HFFc6 (cell line): ENCODE results near the gene SOHLH2. TPM values are rescaled to one million over a fixed set of nuclear protein-coding genes. Genes with fewer than 3 reads are reported as not detected.

Source experiments
- DNase-seq: peaks from one replicate; pipeline ENCODE4 v3.0.0-alpha.2; 2018
- H3K27ac Mint-ChIP-seq: 2 replicates; pipeline ENCODE4 v1.8.0; 2020; ENCODE audit warnings: mild to moderate bottlenecking, mixed read lengths
- H3K27me3 Mint-ChIP-seq: 2 replicates; pipeline ENCODE4 v1.8.0; 2021; ENCODE audit warnings: mild to moderate bottlenecking, moderate library complexity, mixed read lengths; ENCODE audit not compliant: insufficient read depth
- H3K36me3 Mint-ChIP-seq: 2 replicates; pipeline ENCODE4 v1.8.0; 2021; ENCODE audit warnings: low read depth, mixed read lengths
- H3K4me1 Mint-ChIP-seq: 2 replicates; pipeline ENCODE4 v1.8.0; 2020; ENCODE audit warnings: low read depth, mixed read lengths
- H3K4me3 Mint-ChIP-seq: 2 replicates; pipeline ENCODE4 v1.8.0; 2020; ENCODE audit warnings: mild to moderate bottlenecking, moderate library complexity, mixed read lengths
- H3K9me3 Mint-ChIP-seq: 2 replicates; pipeline ENCODE4 v1.8.0; 2020; ENCODE audit warnings: mild to moderate bottlenecking, mixed read lengths
- CTCF ChIP-seq: fragments of 200-600 bp; sonication (generic); IDR thresholded peaks from 2 replicates; pipeline ENCODE4 v1.5.0; 2021; ENCODE audit warnings: antibody characterized with exemption, mild to moderate bottlenecking
- total RNA-seq, 6 experiments: library from RNA; stranded (reverse); fragmentation: NEBNext Ultra II Directional; extraction: Animal tissue kit (Norgen Biotek cat#: 25700); gene quantifications; 2 replicates in 1 of 6; 3 replicates in 5 of 6; pipeline ENCODE4 v1.2.3, GENCODE V29; 2021

The SOHLH2 gene
- total RNA-seq, 6 experiments from 2014 or later, result 0.18 to 0.43 (median 0.29) TPM; not detected in 1

- TF ChIP-seq CTCF, result no peak
- H3K9me3 Mint-ChIP-seq, result peaks cover 6% of the 10 kb centered on the region; the same call in 1 of the 2 replicates
- H3K36me3 Mint-ChIP-seq, result no peaks in the 10 kb centered on the region
- peaks cover 12% of the 10 kb centered on the region for H3K27me3 Mint-ChIP-seq
- H3K4me3 Mint-ChIP-seq, result no peak overlapping the region
- H3K27ac Mint-ChIP-seq, result no peak overlapping the region
- DNase-seq, result no peak
- no peaks in the 10 kb centered on the region for H3K4me1 Mint-ChIP-seq
Measured at GRCh38 chr13:36131931-36132297, 82.4 kb downstream of the SOHLH2 start.

DNA sequence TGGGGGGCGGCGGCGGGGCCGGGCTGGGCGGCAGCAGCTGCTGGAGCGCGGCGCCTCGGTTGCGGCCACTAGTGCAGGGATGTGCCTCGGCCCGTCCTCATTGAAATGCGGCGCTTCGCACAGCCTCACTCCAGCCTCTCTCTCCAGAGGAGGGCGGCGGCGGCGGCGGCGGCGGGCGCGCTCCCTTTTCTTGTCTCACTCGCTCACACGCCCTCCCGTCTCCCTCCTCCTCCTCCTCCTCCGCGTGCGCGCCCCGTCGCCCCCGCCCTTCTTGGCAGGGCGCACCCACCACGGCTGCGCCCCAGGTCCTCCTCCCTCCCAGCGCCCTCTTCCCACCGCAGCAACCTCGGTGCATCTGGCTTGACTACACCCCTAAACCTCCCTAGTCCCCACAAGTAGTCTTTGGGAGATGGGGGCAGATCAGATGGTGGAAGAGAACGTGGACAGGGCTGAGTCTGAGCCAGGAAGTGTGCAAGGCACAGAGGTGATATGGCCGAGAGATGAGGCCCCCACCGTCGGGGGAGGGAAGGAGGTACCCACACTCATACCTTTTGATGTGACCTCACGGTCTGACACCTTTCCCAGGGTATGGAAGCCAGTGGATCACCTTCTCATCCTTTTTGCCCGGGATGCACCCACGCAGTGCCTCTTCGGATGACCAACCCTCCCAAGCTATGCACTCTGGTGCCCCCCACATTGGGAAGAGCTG, 83.0 kb downstream of the SOHLH2 start, which contains the start of gene DCLK1:
DCLK1 (minus strand) TSS at position 161 of the 709 bp plus-strand sequence.
- H3K4me1 Mint-ChIP-seq, result no peaks in the 10 kb centered on the region
- no peak for TF ChIP-seq CTCF
- no peak within 1 kb of the TSS for H3K27ac Mint-ChIP-seq
- no peaks in the 10 kb centered on the region for H3K36me3 Mint-ChIP-seq
- H3K4me3 Mint-ChIP-seq, result no peak within 1 kb of the TSS
- peaks cover 8% of the 10 kb centered on the region for H3K9me3 Mint-ChIP-seq
- DNase-seq, result no peak
- H3K27me3 Mint-ChIP-seq, result peaks cover 12% of the 10 kb centered on the region

- Mint-ChIP-seq H3K27me3 (peaks cover 12% of the 10 kb centered on the region), H3K4me3 (no peak overlapping the region), H3K4me1 (no peaks in the 10 kb centered on the region), H3K36me3 (no peaks in the 10 kb centered on the region), H3K9me3 (peaks cover 6% of the 10 kb centered on the region), H3K27ac (no peak overlapping the region)
- no peak for DNase-seq
- no peak for TF ChIP-seq CTCF
Measured at GRCh38 chr13:36130552-36131221, 83.7 kb downstream of the SOHLH2 start.

- Mint-ChIP-seq H3K4me3 (no peak overlapping the region), H3K27me3 (peaks cover 12% of the 10 kb centered on the region), H3K27ac (no peak overlapping the region), H3K36me3 (no peaks in the 10 kb centered on the region), H3K9me3 (peaks cover 4% of the 10 kb centered on the region; the same call in 1 of the 2 replicates), H3K4me1 (no peaks in the 10 kb centered on the region)
- TF ChIP-seq CTCF, result no peak
- no peak for DNase-seq
Measured at GRCh38 chr13:36130193-36130551, 84.2 kb downstream of the SOHLH2 start.

- no peak overlapping the region for H3K27ac Mint-ChIP-seq
- no peaks in the 10 kb centered on the region for H3K36me3 Mint-ChIP-seq
- no peak for DNase-seq
- H3K4me1 Mint-ChIP-seq, result no peaks in the 10 kb centered on the region
- H3K4me3 Mint-ChIP-seq, result no peak overlapping the region
- H3K27me3 Mint-ChIP-seq, result peaks cover 12% of the 10 kb centered on the region
- no peak for TF ChIP-seq CTCF
- peaks cover 4% of the 10 kb centered on the region; the same call in 1 of the 2 replicates for H3K9me3 Mint-ChIP-seq
Measured at GRCh38 chr13:36129539-36129938, 84.8 kb downstream of the SOHLH2 start.
